AML-193 (cell line): Measurements from ENCODE around the gene COX8C.
"Not testable (repeated sequence)": the region's sequence is repeated elsewhere in the genome, so short reads cannot be mapped to it uniquely, and the experiment has no call there.

Experiments
- DNase-seq, 2 experiments: peaks; one replicate each; lab custom pipeline; 2025; lab: John Stamatoyannopoulos, UW

Gene COX8C

GRCh38 chr14:93322929-93323599 is 23.9 kb upstream of the COX8C start:
- DNase-seq: no peak

DNA sequence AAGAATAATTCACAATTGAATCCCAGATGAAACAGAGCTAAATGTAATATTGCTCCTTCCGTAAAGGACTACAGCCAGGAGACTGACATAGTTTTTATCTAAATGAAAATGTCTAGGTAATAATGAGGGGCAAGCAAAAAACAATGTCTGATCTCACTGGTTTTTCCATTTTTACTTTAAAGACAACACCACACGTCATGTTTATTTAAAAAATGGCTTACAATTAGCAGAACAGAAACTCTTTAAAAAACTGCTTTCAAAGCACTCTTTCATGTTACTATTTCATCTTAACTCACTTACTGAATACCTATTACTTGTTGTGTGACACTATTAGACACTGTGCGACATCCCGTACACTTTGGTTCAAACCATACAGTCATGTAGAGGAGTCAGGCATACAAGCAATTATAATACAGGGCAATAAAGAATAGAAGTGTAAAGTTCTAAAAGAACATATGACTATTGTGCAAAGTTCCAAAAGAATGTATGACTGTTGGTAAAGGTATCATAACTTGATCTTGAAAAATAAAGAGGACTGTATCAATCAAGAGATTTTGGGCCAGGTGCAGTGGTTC is 23.3 kb upstream of the COX8C start:
- DNase-seq: no peak

DNA sequence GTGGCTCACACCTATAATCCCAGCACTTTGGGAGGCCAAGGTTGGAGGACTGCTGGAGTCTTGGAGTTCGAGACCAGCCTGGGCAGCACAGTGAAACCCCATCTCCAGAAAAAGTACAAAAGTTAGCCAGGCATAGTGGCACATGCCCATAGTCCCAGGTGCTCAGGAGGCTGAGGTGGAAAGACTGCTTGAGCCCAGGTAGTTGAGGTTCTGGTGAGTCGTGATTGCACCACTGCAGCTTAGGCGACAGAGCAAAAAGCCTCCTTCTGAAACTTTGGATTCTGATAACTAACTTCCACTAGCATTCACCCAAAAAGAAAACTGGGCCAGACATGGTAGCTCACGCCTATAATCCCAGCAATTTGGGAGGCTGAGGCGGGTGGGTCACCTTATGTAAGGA is 20.8 kb upstream of the COX8C start:
- no peak for DNase-seq

DNA sequence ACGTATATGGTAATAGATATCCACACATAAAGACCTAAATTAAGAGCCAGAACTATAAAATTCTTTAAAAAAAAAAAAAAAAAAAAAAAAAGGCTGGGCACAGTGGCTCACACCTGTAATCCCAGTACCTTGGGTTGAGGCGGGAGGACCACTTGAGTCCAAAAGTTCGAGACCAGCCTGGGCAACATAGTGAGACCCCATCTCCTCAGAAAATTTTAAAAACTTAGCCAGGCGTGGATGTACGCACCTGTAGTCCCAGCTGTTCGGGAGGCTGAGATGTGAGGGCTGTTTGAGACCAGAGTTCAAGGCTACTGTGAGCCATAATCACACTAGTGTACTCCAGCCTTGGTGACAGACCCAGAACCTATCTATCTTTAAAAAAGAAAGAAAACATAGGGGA is 18.4 kb upstream of the COX8C start:
- no peak for DNase-seq

GRCh38 chr14:93329965-93330608 is 16.9 kb upstream of the COX8C start:
- DNase-seq: no peak

DNA sequence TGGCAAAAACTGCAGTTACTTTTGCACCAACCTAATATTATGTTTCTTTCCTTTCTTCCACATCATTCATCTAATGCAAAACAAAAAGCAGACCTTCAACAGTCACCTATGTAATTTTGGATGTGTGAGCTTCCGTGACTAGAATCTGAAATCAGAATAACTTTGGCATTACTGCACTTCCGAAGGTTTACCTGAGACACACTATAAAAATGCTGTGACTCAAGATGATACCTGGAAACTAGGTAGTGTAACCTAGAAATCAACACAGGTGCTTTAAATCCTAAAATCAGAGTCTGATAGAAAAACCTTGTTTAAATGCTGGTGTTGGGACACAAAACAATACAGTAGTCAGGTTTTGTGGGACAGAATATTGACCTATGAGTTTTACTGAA is 16.4 kb upstream of the COX8C start:
- DNase-seq: no peak

- no peak for DNase-seq
Measured at GRCh38 chr14:93331002-93331727, 15.8 kb upstream of the COX8C start.

- DNase-seq: no peak
Measured at GRCh38 chr14:93331728-93332396, 15.1 kb upstream of the COX8C start.

- DNase-seq: no peak
Measured at GRCh38 chr14:93332397-93332852, 14.6 kb upstream of the COX8C start.

- peak; percentile 93 to 94 for DNase-seq
Measured at GRCh38 chr14:93332853-93333630, 13.9 kb upstream of the COX8C start, which contains the start of gene BTBD7. Gene BTBD7 (minus strand): TSS chr14:93333036. CDS start chr14:93296051, 36,985 bp downstream.

GRCh38 chr14:93333631-93334103 is 13.3 kb upstream of the COX8C start:
- DNase-seq: no peak

DNA sequence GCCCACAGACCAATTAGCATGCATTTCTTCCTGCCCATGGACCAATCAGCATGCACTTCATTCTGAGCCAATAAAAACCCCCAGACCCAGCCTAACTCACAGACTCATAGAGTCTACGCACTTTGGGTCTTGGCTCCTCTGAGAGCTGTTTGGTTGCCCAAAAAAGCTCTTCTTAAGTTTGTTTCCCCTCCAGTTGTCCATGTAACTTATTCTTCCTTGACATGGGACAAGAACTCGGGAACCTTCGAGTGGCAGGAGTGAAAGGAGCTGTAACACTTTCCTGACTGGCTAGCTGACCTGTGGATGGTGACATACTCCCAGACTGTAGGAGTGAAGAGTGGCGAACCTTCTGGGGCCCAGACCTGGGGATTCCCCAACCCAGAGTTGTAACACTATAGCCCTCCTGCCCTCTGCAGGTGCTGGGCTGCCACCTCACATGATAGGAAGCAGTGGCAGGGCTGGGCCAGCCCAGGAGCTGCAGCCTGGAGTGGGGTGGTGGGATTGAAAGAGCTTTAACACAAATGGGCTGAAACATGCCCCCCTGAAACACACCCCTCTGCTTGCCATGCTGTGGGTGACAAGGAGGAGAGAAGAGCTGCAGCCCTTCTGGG is 9.7 kb upstream of the COX8C start:
- DNase-seq: no peak

DNA sequence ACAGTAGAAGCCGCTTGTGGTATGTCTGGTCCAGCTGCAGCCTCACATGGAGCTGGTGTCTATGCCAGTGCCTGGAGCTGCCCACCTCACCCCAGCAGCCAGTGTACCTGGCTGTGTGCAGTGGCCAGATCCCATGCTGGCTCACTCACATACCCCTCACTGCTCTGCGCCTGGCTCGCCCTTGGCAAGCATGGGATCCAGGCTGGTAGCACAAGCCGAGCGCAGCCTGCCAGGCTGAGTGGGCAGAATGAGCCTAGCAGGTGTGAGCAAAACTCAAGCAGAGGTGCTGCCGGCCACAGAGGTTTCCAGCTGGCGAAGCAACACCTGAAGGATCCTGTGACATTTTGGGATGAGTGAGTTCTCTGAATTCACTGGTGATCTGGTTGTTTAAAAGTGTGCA is 9.1 kb upstream of the COX8C start:
- no peak for DNase-seq

- peak; percentile 66 to 75 for DNase-seq
Measured at GRCh38 chr14:93343266-93343665, 3.7 kb upstream of the COX8C start.

GRCh38 chr14:93343797-93344196 is 3.2 kb upstream of the COX8C start:
- DNase-seq: no peak

DNA sequence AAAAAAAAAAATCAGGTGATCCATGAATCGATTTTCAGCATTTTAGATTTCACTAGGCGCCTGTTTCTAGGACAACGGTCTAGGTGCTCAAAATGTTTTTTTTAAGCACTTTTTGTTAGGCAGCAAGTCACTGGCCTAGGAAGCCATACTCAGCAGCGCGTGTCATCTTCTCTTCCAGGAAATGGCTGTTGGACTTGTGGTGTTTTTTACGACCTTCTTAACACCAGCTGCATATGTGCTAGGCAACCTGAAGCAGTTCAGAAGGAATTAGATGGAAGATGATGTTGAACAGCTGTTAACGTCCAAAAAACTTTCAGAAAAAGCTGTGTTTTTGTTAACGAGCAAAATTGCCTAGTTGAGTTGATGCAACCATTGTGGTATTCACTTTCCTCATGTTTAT is 868 bp downstream of the COX8C start:
- no peak for DNase-seq

DNA sequence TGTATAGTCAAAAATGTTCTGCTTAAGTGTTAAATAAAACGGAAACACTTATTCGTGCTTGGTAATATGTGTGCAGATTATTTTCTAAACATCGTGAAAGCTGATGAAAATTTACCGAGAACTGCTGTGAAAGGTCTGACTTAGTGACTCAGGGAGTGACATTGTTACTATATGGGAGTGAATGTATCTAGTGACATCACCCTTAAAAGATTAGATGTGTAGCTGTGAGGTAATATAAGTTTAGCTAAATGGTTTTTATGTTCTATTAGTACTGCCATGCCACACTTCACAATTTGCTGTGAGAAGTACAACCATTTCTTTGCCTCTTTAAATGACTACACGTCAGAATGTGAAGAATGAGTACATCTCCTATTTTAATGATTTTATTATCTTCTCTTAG is 1.3 kb downstream of the COX8C start:
- DNase-seq: no peak

DNA sequence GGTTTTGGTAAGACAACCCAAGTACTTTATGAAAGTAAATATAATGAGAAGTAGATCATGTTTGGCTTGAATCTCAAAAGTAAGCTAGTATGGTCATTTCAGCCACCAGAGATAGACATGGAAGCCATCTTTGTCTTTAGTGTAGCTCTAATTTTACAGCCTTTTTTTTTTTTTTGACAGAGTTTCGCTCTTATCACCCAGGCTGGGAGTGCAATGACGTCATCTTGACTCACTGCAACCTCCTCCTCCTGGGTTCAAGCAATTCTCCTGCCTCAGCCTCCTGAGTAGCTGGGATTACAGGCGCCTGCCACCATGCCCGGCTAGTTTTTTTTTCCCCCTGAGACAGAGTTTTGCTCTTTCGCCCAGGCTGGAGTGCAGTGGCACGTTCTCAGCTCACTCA is 7.9 kb downstream of the COX8C start:
- DNase-seq: not testable (repeated sequence)

- no peak for DNase-seq
Measured at GRCh38 chr14:93368996-93369712, 22.2 kb downstream of the COX8C start.

DNA sequence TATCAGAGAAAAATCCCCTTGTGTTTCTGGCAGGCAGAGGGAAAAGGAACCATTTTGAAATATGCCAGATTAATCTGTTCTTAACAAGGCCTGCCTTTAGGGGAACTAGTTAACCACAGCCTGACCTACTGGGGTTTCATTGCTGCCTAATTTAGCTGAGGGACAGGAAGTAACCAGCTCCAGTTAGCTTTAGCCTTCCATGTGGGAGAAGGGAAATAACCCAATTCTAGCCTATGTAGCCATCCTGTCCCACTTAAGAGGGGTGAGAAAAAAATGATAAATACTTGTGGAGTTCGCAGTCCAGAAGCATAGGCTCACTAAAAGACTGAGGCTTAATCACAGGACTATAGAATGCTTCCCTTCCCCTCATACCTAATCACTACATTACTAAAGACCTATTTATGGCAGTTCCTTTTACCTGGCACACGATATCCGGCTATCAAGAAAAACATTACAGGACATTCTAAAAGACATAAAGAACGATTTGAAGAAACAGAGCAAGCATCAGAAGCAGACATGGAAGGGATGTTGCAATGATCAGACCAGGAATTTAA is 22.8 kb downstream of the COX8C start:
- peak; percentile 51 to 66 for DNase-seq
